Suprapubic skin (tissue), 3 donors: ENCODE results near the gene B3GALNT2.

Experiments
- CTCF ChIP-seq, 2 donors: fragments of 200-600 bp in 1 of 2; fragments of 450-650 bp in 1 of 2; sonication (generic) in 1 of 2; IDR thresholded peaks; one replicate each; pipeline ENCODE4 v1.5.1; 2016 to 2019; ENCODE audit warnings: antibody characterized with exemption in 2 of 2, mild to moderate bottlenecking in 1 of 2, moderate library complexity in 1 of 2
- POLR2AphosphoS5 ChIP-seq, 3 donors: sonication (generic); formaldehyde crosslinking; IDR thresholded peaks; one replicate each; pipeline ENCODE4 v1.6.1; 2017; ENCODE audit warnings: antibody characterized with exemption in 3 of 3

- TF ChIP-seq CTCF (IDR thresholded peaks at IDR 0.05), result no peak
- TF ChIP-seq POLR2AphosphoS5 (IDR thresholded peaks at IDR 0.05), result no peak
Observed at GRCh38 chr1:235545292-235545930, 41.2 kb upstream of the B3GALNT2 start.
